RWPE1 (cell line): ENCODE results near the gene POC5.

ENCODE experiments used
- CTCF ChIA-PET: fragments of 350-600 bp; sonication (Branson Sonifier 250); formaldehyde crosslinking; extraction: SDS; loops from one replicate; lab custom pipeline; 2021; lab: Yijun Ruan, JAX
- POLR2A ChIA-PET: fragments of 400-600 bp; formaldehyde crosslinking; extraction: SDS; loops from one replicate; lab custom pipeline; 2020; ENCODE audit warnings: antibody characterized with exemption; ENCODE audit not compliant: low non-redundant PET; lab: Yijun Ruan, JAX
- DNase-seq: peaks from one replicate; pipeline ENCODE4 v3.0.0; 2012; ENCODE audit warnings: low spot score
- H3K27ac ChIP-seq: fragments of 450-650 bp; 2 replicates; pipeline ENCODE4 v1.5.1; 2017
- TF ChIP-seq, protein P1 (sequence below): fragments of 450-650 bp; conservative IDR thresholded peaks from 2 replicates; pipeline ENCODE4 v1.5.1; 2017; ENCODE audit warnings: low read depth, mild to moderate bottlenecking

POC5 gene

DNA sequence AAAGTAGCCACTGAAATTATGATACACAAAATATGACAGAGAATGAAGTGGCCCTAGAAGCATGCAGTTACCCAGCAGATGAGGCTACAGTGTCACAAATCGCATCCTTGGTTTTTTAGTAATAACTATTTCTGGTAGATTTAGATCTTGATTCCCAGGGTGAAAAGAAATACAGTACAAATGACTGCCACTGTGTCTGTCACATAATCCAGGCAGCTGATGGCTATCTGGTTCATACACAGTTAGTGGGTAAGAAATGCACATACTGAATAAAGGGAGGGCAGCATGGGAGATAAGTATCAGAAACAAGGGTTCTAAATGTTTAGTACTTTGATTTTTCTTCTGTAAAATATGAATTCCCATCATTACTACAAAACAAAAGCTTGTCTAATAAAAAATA, 41.5 kb downstream of the POC5 start:
- ChIA-PET POLR2A (no interaction called here), CTCF (no interaction called here)

DNA sequence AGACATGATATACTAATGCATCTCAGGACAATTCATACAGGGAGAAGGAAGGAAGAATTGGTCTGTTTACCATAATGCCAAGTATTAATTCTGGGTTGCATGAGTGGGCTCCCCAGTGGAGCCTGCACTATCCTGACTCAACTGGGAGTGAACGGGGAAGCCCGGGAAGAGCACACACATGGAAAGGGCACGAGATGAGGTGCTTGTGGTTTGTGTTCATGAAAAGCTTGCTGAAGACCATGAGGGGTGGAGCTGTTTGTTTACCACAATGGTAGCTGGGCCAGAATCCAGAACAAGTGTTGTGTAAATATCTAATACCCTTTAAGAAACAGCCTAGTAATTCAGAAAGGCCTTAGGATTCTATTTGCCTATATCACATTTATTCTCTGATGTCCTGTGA, 44.6 kb downstream of the POC5 start:
- ChIA-PET CTCF (no interaction called here), POLR2A (no interaction called here)
- DNase-seq: no peak
- TF ChIP-seq, protein P1, sequence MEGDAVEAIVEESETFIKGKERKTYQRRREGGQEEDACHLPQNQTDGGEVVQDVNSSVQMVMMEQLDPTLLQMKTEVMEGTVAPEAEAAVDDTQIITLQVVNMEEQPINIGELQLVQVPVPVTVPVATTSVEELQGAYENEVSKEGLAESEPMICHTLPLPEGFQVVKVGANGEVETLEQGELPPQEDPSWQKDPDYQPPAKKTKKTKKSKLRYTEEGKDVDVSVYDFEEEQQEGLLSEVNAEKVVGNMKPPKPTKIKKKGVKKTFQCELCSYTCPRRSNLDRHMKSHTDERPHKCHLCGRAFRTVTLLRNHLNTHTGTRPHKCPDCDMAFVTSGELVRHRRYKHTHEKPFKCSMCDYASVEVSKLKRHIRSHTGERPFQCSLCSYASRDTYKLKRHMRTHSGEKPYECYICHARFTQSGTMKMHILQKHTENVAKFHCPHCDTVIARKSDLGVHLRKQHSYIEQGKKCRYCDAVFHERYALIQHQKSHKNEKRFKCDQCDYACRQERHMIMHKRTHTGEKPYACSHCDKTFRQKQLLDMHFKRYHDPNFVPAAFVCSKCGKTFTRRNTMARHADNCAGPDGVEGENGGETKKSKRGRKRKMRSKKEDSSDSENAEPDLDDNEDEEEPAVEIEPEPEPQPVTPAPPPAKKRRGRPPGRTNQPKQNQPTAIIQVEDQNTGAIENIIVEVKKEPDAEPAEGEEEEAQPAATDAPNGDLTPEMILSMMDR: no peak
- no peak overlapping the region for H3K27ac ChIP-seq

More for the DNA sequence above, 41.5 kb downstream of the POC5 start:
- H3K27ac ChIP-seq: no peak overlapping the region
- TF ChIP-seq, protein P1: no peak
- no peak for DNase-seq

DNA sequence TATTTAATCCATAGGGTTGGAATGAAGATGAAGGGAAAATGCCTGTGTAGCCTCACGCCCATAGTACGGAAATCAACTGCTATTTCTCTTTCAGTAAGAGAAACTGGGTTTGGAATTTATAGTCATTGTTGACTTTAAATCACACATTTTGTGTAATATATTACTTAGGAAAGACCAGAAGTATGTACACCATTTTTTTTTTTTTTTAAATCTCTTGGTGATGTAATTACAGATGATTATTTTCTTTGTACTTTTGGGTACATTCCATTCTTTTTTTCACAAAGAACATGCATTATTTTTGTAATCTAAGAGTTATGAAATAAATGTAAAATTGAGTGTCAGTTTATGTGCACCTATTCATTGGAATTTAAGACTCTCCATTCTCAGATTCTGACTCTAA, 45.7 kb downstream of the POC5 start:
- POLR2A ChIA-PET: no interaction called here
- CTCF ChIA-PET: no interaction called here
- TF ChIP-seq, protein P1: no peak
- no peak overlapping the region for H3K27ac ChIP-seq
- DNase-seq: no peak

DNA sequence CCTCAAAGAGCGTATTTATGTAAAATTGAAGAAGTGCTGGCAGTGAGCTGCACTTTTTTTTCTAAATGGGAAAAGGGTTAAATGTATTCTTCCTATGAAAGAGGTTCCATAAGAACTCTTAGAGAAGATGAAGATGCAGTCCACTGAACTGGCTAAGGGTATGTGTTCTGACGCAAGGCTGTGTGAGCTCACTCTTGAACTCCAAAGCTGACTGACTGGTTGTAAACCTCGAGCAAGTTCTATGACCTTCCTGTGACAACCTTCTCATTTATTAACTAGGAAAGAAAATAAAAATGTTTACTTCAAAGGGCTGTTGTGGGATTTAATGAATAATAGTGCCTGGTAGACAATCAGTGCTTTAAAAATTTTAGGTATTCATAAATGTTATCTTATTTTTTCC, 46.7 kb downstream of the POC5 start:
- H3K27ac ChIP-seq: no peak overlapping the region
- POLR2A ChIA-PET: no interaction called here
- TF ChIP-seq, protein P1: no peak
- CTCF ChIA-PET: no interaction called here
- DNase-seq: no peak

DNA sequence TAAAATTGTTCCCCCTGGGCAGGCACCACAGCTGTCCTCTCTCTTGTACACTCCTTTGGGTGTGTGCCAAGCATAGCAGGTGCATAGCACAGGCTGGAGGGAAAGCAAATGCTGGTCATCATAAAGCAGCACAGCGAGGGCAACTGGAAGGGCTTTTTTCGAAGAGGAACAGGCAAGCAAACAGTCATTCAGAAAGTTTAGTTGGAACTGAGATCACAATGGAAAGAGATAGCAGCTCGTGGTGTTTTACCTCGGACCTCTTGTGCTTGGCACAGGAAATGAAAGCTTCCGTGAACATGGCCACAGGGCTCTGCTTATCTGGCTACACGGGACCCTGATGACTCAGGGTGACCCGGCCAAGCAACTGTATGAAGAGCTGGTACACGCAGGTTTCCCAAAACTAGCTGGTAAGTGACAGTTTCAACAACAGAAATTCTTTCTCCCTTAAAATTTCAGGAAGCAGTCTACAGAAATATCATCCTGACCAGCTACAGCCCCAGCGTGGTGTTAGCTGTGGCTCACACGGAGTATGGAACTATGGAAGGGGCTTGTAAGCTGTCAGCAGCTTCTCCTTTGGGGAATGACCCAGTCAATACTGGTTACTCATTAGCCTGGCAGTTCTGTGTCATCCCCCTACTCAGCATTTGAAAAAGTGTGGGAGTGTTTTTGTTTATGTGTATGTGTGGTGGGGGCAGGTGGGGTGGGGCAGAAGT, 48.1 kb downstream of the POC5 start:
- peak; percentile 30 for DNase-seq
- POLR2A ChIA-PET: interaction anchor here (0.6 kb wide), 1 partner anchor 157 kb away, joined by 4 read pairs; no protein-coding TSS in a partner anchor

DNA sequence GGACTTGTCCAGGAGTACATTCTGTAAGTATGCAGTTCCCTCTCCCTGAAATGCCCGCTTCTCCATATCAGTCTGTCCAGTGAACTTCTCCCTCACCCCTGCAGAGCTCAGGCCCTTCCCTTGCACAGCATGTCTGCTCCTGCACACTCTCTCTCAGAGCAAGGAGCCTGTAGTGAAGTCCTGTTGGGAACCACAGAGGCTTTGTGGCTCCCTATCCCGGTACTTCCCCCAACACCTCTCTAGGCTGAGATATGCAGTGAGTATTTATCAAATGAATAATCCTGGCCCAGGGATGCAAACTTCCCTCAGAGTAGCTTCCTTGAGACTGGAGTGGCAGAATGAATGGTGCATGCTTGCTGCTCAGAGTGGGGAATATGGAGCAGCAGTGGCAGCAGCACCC, 48.8 kb downstream of the POC5 start:
- TF ChIP-seq, protein P1: no peak
- ChIA-PET CTCF (interaction anchor here (0.9 to 1.1 kb wide), 2 partner anchors 11 to 12 kb away, joined by 3 to 4 read pairs; no protein-coding TSS in a partner anchor), POLR2A (no interaction called here)
- H3K27ac ChIP-seq: no peak overlapping the region
- DNase-seq: no peak

More for the DNA sequence above, 48.1 kb downstream of the POC5 start:
- CTCF ChIA-PET: interaction anchor here (0.9 to 1.1 kb wide), 2 partner anchors 11 to 12 kb away, joined by 3 to 4 read pairs; no protein-coding TSS in a partner anchor
- TF ChIP-seq, protein P1: no peak
- no peak overlapping the region for H3K27ac ChIP-seq
